HG03439 (cell line): ENCODE results near the gene SNRNP25.

ENCODE experiments used
- ATAC-seq: cut with Tn5 transposase; IDR thresholded peaks from one replicate; pipeline ENCODE4 v1.9.1; 2021; ENCODE audit warnings: mild to moderate bottlenecking, moderate library complexity; ENCODE audit not compliant: unreplicated experiment

The SNRNP25 gene

DNA sequence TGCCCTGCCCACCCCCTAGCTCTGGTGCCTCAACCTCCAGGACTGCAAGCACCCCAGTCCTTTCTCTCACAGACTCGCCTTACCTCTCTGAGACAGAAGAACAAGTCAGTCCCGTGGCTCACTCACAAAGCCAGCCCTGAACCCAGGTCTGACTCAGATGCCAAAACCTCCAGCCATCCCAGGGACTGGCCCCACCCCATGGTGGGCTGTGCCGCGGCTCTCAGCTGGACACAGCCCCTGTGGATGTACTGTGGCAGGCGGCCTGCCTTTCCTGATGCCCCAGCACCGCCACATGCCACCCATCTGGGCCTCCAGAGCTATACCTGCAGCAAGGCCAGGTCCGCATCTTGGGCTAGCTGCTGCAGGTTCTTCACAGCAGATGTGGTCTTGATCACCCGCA lies 44.2 kb downstream of the SNRNP25 start:
- ATAC-seq = no peak

DNA sequence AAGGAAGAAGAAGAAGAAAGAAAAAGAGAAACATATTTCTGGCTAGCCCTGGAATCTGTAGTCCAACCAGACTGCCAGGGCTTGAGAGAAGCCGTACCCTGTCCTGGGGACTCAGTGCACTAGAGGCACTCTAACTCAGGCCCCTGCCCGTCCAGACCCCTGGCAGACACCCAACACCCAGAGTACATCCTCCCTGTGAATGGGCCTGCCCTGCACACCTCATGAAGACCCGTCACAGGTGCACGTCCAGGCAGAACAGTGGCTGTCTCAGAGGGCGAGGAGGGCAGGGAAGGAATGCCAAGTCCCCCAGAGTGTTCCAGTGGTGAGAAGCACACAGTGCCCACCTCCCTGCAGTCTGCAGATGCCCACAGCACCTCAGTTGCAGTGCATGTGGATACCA lies 47.4 kb downstream of the SNRNP25 start:
- ATAC-seq = no peak

DNA sequence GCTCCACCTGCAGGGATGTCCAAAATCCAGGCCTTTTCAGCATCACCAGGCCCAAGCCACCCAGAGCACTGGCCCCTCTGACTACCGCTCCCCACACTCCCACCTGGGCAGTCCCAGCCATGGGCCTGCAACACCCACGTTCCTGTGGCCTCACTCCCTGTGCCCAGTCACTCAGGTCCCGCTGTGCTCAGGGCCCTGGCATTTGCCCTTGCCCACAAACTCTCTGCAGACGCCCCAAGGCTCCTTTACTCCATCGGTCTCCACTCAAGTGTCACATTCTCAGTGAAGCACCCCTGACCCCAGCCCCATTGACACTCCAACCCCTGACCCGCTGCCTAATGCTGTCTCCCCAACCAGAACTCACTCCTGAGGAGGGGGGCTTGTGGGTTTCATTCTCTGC lies 48.0 kb downstream of the SNRNP25 start:
- no peak for ATAC-seq

- ATAC-seq = no peak
Observed at GRCh38 chr16:102060-102855, 48.6 kb downstream of the SNRNP25 start.

- ATAC-seq = no peak
Observed at GRCh38 chr16:104355-104754, 50.7 kb downstream of the SNRNP25 start.

DNA sequence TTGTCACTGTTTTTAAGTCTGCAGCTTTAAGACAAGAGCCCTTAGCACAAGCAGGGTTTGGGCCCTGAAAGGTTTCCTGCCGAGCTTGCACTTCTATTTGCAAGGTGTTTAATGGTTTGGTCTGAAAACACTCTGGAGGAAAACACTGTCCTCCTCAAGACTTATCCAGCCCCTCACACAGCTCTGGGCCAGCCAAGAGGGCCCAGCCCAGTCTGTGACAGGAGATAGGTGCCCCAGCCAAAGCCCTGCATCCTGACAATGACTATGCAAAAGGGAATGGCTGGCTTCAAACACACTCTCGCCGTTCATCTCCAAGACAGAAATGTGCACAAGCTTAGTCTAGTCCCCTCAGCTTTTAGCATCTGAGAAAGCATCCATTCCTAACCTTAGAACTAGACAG lies 51.3 kb downstream of the SNRNP25 start:
- no peak for ATAC-seq

DNA sequence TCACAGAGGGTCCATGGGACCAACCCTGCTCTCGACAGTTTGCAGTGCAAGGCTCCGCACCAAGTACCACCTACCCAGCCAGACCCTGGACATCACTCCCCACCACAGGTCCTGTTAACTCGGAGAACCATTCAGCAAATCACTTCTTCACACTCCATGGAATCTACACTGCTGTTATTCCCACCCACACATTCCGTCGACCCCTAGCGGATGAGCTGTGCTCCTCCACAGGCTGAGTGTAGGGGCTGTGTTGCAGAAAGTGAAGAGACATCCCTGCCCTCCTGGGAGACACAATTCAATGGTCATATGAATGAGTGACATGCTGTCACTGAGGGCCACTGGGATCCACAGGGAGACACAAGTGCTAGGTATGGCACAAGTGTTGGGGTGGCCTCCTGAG lies 51.9 kb downstream of the SNRNP25 start:
- ATAC-seq = no peak

DNA sequence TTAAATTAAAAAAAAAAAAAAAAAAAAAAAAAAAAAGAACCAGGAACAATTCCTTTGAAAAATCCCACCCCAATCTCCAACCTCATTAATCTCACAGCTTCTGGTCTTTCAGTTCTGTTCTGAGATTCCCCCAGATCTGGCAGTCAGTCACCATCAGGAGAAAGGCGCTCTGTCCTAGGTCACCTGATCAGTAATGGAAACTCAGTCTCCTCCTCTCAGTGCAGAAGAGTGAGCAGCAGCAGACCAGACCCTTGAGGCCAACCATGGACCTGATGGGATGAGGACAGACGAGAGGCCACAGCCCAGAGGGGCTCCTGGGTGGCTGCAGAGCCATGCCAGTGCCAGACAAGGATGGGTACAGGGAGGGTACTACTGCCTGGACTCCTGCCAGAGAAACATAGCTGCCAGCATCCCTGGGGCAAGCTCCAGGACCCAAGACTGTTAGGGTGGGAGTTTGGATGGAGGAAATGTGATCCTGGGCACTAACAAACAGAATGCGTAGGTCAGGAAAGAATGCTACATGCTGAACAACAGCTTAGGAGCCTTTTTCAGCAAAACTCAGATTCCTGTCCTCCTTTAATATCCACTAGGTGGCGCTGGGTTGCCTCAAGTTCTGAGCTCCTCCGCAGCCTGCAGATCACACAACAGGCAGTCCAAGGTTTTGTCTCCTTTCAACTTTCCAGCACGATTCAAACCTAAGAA lies 53.1 kb downstream of the SNRNP25 start:
- ATAC-seq = no peak
